Osteoblast (primary cell): ENCODE results near the gene ZDHHC3. TPM values are rescaled to one million over a fixed set of nuclear protein-coding genes. Genes with fewer than 3 reads are reported as not detected.

Source experiments
- DNase-seq: peaks from one replicate; pipeline ENCODE4 v3.0.0; 2011; ENCODE audit warnings: low spot score, mixed read lengths; ENCODE audit not compliant: insufficient read length; ENCODE audit errors: missing footprints
- H2AFZ ChIP-seq: 2 replicates; pipeline ENCODE4 v1.6.0; 2011; ENCODE audit warnings: mild to moderate bottlenecking, low read length
- H3K27ac ChIP-seq: 2 replicates; pipeline ENCODE4 v1.5.1; 2011; ENCODE audit warnings: mild to moderate bottlenecking, low read depth, low read length, moderate library complexity
- H3K27me3 ChIP-seq: 2 replicates; pipeline ENCODE4 v1.6.0; 2012; ENCODE audit warnings: mild to moderate bottlenecking, control low read depth, inconsistent platforms, low read length, moderate library complexity; ENCODE audit not compliant: insufficient read depth
- H3K36me3 ChIP-seq: 2 replicates; pipeline ENCODE4 v1.5.1; 2011; ENCODE audit warnings: mild to moderate bottlenecking, low read length, control low read depth, moderate library complexity; ENCODE audit not compliant: insufficient read depth
- H3K4me1 ChIP-seq: 2 replicates; pipeline ENCODE4 v1.5.1; 2011; ENCODE audit warnings: mild to moderate bottlenecking, low read length, control low read depth, moderate library complexity; ENCODE audit not compliant: insufficient read depth
- H3K4me2 ChIP-seq: 2 replicates; pipeline ENCODE4 v1.6.0; 2011; ENCODE audit warnings: mild to moderate bottlenecking, low read length; ENCODE audit not compliant: insufficient read depth
- H3K4me3 ChIP-seq: fragments of 200-600 bp; sonication (generic); 3 replicates; pipeline ENCODE4 v1.5.1; 2012; ENCODE audit warnings: mild to moderate bottlenecking, low read length, inconsistent platforms; ENCODE audit not compliant: insufficient read depth
- H3K79me2 ChIP-seq: 2 replicates; pipeline ENCODE4 v1.6.0; 2012; ENCODE audit warnings: mild to moderate bottlenecking, low read length, control low read depth, inconsistent platforms; ENCODE audit not compliant: insufficient read depth
- H3K9me3 ChIP-seq: 2 replicates; pipeline ENCODE4 v1.5.1; 2011; ENCODE audit warnings: low read depth, low read length, control low read depth
- H4K20me1 ChIP-seq: 2 replicates; pipeline ENCODE4 v1.6.0; 2012; ENCODE audit warnings: mild to moderate bottlenecking, low read length, control low read depth; ENCODE audit not compliant: insufficient read depth
- total RNA-seq: library from RNA; depleted of rRNA; stranded (reverse); fragments of >200 nt; gene quantifications from 2 replicates; pipeline ENCODE4 v1.2.3, GENCODE V29; 2012
- TF ChIP-seq, protein P1 (sequence below): IDR thresholded peaks from 2 replicates; pipeline ENCODE4 v1.5.1; 2011; ENCODE audit warnings: mild to moderate bottlenecking, low read depth, low read length, moderate library complexity; ENCODE audit errors: extremely low read depth

ZDHHC3 gene
- total RNA-seq, 1 donor: 61.2 TPM

DNA sequence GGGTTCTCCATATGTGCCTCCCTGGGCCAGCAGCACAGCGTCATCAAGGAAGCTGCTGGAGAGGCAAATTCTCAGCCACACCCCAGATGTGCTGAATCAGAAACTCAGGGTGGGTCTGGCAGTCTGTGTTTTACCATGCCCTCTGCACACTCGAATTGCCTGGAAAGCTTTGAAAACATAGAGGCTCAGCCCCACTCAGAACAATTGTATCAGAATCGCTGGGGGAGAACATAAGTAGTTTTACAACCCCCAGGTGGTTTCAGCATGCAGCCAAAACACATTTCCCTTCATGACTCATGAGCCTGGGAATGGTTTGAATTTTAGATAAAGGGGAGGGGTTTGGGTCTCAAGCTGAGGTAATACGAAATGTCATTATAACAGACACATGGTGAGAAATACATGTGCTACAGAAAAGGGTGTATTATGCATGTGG is 92.0 kb downstream of the ZDHHC3 start:
- Histone ChIP-seq H3K4me3 (no peak overlapping the region), H3K4me1 (peaks cover 33% of the 10 kb centered on the region), H2AFZ (no peak overlapping the region)

DNA sequence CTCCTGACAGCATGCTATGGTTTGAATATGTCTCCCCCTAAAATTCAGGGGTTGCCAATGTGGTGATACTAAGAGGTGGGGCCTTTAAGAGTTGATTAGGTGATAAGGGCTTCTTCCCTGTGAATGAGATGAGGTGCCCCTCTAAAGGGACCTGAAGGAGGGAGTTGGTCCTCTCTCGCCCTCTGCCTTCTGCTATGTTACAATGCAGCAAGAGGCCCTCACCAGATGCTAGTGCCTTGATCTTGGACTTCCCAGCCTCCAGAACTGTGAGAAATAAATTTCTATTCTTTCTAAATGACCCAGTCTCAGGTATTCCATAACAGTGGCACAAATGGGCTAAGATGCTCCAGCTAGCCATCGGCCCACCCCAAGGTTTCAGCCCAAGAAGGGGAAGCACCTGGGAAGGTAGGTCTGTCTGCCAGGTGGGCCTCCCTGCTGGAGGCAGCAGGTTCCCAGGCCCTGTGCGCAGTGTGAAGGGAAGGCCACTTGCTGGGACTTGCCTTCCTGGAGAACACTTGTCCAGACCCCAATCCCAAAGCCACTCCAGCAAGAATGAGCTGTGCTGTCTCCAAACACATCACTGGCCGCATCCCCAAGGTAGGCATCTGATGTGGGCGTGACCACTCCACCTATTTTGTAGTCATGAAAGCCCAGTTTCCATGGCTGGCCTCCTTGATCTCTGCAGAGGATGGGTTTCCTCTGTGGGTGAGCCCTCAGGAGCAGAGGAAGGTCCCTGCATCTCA is 92.6 kb downstream of the ZDHHC3 start:
- Histone ChIP-seq H2AFZ (no peak overlapping the region), H3K9me3 (no peaks in the 10 kb centered on the region), H3K4me3 (no peak overlapping the region), H3K4me1 (peaks cover 33% of the 10 kb centered on the region), H3K27ac (peak overlapping the region; percentile 76), H3K4me2 (peak overlapping the region; percentile 17), H4K20me1 (no peaks in the 10 kb centered on the region), H3K79me2 (no peaks in the 10 kb centered on the region), H3K36me3 (no peaks in the 10 kb centered on the region), H3K27me3 (no peaks in the 10 kb centered on the region)
- DNase-seq: no peak
- TF ChIP-seq, protein P1, sequence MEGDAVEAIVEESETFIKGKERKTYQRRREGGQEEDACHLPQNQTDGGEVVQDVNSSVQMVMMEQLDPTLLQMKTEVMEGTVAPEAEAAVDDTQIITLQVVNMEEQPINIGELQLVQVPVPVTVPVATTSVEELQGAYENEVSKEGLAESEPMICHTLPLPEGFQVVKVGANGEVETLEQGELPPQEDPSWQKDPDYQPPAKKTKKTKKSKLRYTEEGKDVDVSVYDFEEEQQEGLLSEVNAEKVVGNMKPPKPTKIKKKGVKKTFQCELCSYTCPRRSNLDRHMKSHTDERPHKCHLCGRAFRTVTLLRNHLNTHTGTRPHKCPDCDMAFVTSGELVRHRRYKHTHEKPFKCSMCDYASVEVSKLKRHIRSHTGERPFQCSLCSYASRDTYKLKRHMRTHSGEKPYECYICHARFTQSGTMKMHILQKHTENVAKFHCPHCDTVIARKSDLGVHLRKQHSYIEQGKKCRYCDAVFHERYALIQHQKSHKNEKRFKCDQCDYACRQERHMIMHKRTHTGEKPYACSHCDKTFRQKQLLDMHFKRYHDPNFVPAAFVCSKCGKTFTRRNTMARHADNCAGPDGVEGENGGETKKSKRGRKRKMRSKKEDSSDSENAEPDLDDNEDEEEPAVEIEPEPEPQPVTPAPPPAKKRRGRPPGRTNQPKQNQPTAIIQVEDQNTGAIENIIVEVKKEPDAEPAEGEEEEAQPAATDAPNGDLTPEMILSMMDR: no peak

More for the DNA sequence above, 92.0 kb downstream of the ZDHHC3 start:
- Histone ChIP-seq H3K79me2 (no peaks in the 10 kb centered on the region), H4K20me1 (no peaks in the 10 kb centered on the region), H3K9me3 (no peaks in the 10 kb centered on the region), H3K4me2 (peak overlapping the region; percentile 17), H3K27me3 (no peaks in the 10 kb centered on the region), H3K27ac (peak overlapping the region; percentile 76), H3K36me3 (no peaks in the 10 kb centered on the region)
- TF ChIP-seq, protein P1: no peak
- peak; percentile 87 for DNase-seq

GRCh38 chr3:44880284-44880683 is 95.7 kb downstream of the ZDHHC3 start:
- TF ChIP-seq, protein P1: no peak
- no peak for DNase-seq

GRCh38 chr3:44877333-44877732 is 98.6 kb downstream of the ZDHHC3 start:
- Histone ChIP-seq H3K27me3 (no peaks in the 10 kb centered on the region), H2AFZ (no peak overlapping the region)
- TF ChIP-seq, protein P1: no peak

More at GRCh38 chr3:44880284-44880683, 95.7 kb downstream of the ZDHHC3 start:
- H3K27ac ChIP-seq: no peak overlapping the region
- peaks cover 18% of the 10 kb centered on the region for H3K4me1 ChIP-seq
- H3K27me3 ChIP-seq: no peaks in the 10 kb centered on the region
- H3K9me3 ChIP-seq: no peaks in the 10 kb centered on the region
- no peaks in the 10 kb centered on the region for H3K79me2 ChIP-seq
- H3K36me3 ChIP-seq: no peaks in the 10 kb centered on the region
- H3K4me3 ChIP-seq: no peak overlapping the region
- no peaks in the 10 kb centered on the region for H4K20me1 ChIP-seq
- H3K4me2 ChIP-seq: no peak overlapping the region
- no peak overlapping the region for H2AFZ ChIP-seq

More at GRCh38 chr3:44877333-44877732, 98.6 kb downstream of the ZDHHC3 start:
- Histone ChIP-seq H3K4me3 (no peak overlapping the region), H4K20me1 (no peaks in the 10 kb centered on the region), H3K36me3 (no peaks in the 10 kb centered on the region), H3K79me2 (no peaks in the 10 kb centered on the region), H3K9me3 (no peaks in the 10 kb centered on the region), H3K4me1 (no peaks in the 10 kb centered on the region), H3K4me2 (no peak overlapping the region), H3K27ac (no peak overlapping the region)
- no peak for DNase-seq
